Lower leg skin (tissue), 3 donors: ENCODE data around the gene LPXN.

Experiments
- POLR2A ChIP-seq, 2 donors: fragments of 450-650 bp; IDR thresholded peaks; one replicate each; pipeline ENCODE4 v1.6.1; 2016 to 2017; ENCODE audit warnings: antibody characterized with exemption in 2 of 2, mild to moderate bottlenecking in 1 of 2, moderate library complexity in 1 of 2
- TF ChIP-seq, protein P1 (sequence below), 3 donors: fragments of 450-650 bp; IDR thresholded peaks; one replicate each; pipeline ENCODE4 v1.5.1; 2016; ENCODE audit warnings: antibody characterized with exemption in 3 of 3, mild to moderate bottlenecking in 3 of 3, moderate library complexity in 2 of 3

DNA sequence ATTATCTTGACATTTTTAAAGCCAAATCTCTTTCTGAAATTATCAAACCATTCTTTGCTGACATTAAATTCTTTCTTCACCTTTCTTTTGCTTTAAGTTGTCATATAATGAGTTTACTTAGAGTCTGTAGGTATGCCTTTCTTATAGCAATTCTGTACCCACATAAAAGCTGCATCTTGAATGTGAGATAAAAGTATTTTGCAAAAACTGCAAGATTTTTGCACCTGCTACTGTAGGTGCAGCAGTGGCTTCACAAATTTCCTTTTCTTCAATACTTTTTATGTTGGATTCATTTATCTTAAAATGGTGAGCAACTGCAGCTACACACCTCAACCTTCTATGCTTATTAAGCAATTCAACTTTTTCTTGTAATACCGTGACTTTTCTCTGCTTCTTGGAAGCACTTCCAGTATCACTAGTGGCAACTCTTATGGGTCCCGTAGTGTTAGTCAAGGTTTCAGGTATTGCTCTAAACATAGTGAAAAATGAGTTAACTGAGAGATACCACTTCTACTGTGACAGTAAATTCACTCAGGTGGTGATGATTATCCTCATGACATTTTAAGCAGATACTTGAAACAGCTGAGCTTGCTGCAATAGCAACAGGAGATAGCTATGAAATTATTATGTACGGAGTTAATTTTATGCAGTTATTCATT is 22.0 kb upstream of the LPXN start:
- TF ChIP-seq, protein P1, sequence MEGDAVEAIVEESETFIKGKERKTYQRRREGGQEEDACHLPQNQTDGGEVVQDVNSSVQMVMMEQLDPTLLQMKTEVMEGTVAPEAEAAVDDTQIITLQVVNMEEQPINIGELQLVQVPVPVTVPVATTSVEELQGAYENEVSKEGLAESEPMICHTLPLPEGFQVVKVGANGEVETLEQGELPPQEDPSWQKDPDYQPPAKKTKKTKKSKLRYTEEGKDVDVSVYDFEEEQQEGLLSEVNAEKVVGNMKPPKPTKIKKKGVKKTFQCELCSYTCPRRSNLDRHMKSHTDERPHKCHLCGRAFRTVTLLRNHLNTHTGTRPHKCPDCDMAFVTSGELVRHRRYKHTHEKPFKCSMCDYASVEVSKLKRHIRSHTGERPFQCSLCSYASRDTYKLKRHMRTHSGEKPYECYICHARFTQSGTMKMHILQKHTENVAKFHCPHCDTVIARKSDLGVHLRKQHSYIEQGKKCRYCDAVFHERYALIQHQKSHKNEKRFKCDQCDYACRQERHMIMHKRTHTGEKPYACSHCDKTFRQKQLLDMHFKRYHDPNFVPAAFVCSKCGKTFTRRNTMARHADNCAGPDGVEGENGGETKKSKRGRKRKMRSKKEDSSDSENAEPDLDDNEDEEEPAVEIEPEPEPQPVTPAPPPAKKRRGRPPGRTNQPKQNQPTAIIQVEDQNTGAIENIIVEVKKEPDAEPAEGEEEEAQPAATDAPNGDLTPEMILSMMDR (IDR thresholded peaks at IDR 0.05): no peak
- TF ChIP-seq POLR2A (IDR thresholded peaks at IDR 0.05): no peak
